PC-3 (cell line): ENCODE data around the gene HSD3B7. TPM values are rescaled to one million over a fixed set of nuclear protein-coding genes. Genes with fewer than 3 reads are reported as not detected.

Experiments
- ATAC-seq: fragments of 200-7000 bp; cut with Tn5 transposase; 2 replicates; pipeline ENCODE4 v1.9.1; 2020; ENCODE audit warnings: mild to moderate bottlenecking, moderate library complexity
- BruUV-seq: library from RNA; stranded (reverse); fragments of 400-500 nt; replicated peaks from 2 replicates; lab custom pipeline; 2021; lab: Mats Ljungman, UMichigan
- CTCF ChIA-PET: fragments of 300-600 bp; sonication (Branson Sonifier 250); formaldehyde crosslinking; loops from one replicate; lab custom pipeline; 2022; ENCODE audit warnings: antibody characterized with exemption; lab: Charles Lee
- POLR2A ChIA-PET: fragments of 300-600 bp; sonication (Branson Sonifier 250); formaldehyde crosslinking; loops from one replicate; lab custom pipeline; 2022; ENCODE audit warnings: antibody characterized with exemption; ENCODE audit not compliant: unreplicated experiment; lab: Charles Lee
- DNase-seq: peaks from one replicate; pipeline ENCODE4 v3.0.0-alpha.2; 2015
- H2AFZ ChIP-seq: fragments of 300-600 bp; sonication (generic); 2 replicates; pipeline ENCODE4 v1.6.0; 2016; ENCODE audit warnings: antibody characterized with exemption, low read length
- H3F3A ChIP-seq: fragments of 300-600 bp; sonication (generic); one replicate; pipeline ENCODE4 v1.6.0; 2017; ENCODE audit warnings: antibody characterized with exemption, low read length, control low read depth, mild to moderate bottlenecking; ENCODE audit not compliant: unreplicated experiment
- H3K27ac ChIP-seq: fragments of 300-600 bp; sonication (generic); 2 replicates; pipeline ENCODE4 v1.5.1; 2016; ENCODE audit warnings: mild to moderate bottlenecking, low read length
- H3K27me3 ChIP-seq: fragments of 300-600 bp; sonication (generic); 2 replicates; pipeline ENCODE4 v1.6.1; 2016; ENCODE audit warnings: low read length, mixed read lengths
- H3K36me3 ChIP-seq: fragments of 300-600 bp; sonication (generic); 2 replicates; pipeline ENCODE4 v1.6.1; 2016; ENCODE audit warnings: low read depth, mixed run types, low read length, mixed read lengths
- H3K4me1 ChIP-seq: fragments of 300-600 bp; sonication (generic); 2 replicates; pipeline ENCODE4 v1.5.1; 2016; ENCODE audit warnings: low read length; ENCODE audit not compliant: insufficient read depth
- H3K4me2 ChIP-seq: fragments of 300-600 bp; sonication (generic); 2 replicates; pipeline ENCODE4 v1.6.0; 2016; ENCODE audit warnings: low read length
- H3K4me3 ChIP-seq: fragments of 300-600 bp; sonication (generic); 2 replicates; pipeline ENCODE4 v1.5.1; 2016; ENCODE audit warnings: mild to moderate bottlenecking, low read length, mixed read lengths
- H3K79me2 ChIP-seq: fragments of 300-600 bp; sonication (generic); 2 replicates; pipeline ENCODE4 v1.6.1; 2017; ENCODE audit warnings: low read length, mixed read lengths
- H3K9ac ChIP-seq: fragments of 300-600 bp; sonication (generic); 2 replicates; pipeline ENCODE4 v1.6.0; 2016; ENCODE audit warnings: mild to moderate bottlenecking, low read length
- H3K9me2 ChIP-seq: fragments of 300-600 bp; sonication (generic); replicated peaks from 2 replicates; pipeline ENCODE4 v1.6.1; 2016; ENCODE audit warnings: mixed run types, low read length, mixed read lengths
- H3K9me3 ChIP-seq: fragments of 300-600 bp; sonication (generic); 2 replicates; pipeline ENCODE4 v1.6.1; 2016; ENCODE audit warnings: low read length, mixed read lengths
- H4K20me1 ChIP-seq: fragments of 300-600 bp; sonication (generic); 2 replicates; pipeline ENCODE4 v1.6.1; 2016; ENCODE audit warnings: low read length, mixed read lengths
- CTCF ChIP-seq: fragments of 300-600 bp; sonication (generic); conservative IDR thresholded peaks from 2 replicates; pipeline ENCODE4 v1.5.1; 2017; ENCODE audit warnings: antibody characterized with exemption, low read depth, mild to moderate bottlenecking, low read length
- EZH2 ChIP-seq: fragments of 300-600 bp; sonication (generic); IDR thresholded peaks from one replicate; pipeline ENCODE4 v1.6.1; 2017; ENCODE audit warnings: antibody characterized with exemption, mild to moderate bottlenecking, low read length; ENCODE audit not compliant: unreplicated experiment
- EZH2phosphoT487 ChIP-seq: fragments of 300-600 bp; sonication (generic); IDR thresholded peaks from 2 replicates; pipeline ENCODE4 v1.6.1; 2018; ENCODE audit warnings: mild to moderate bottlenecking, antibody characterized with exemption, low read length, borderline replicate concordance
- intact Hi-C: fragments of 100-400 bp; cut with micrococcal nuclease; formaldehyde crosslinking; loops from 2 replicates; pipeline ENCODE4 v1.9.0; 2023
- total RNA-seq: library from RNA; depleted of rRNA; stranded (reverse); fragments of >200 nt; gene quantifications from 2 replicates; pipeline ENCODE4 v1.2.3, GENCODE V29; 2014

Gene HSD3B7
- total RNA-seq, 1 experiment from 2014 or later, result 16.3 TPM

- TSS peak; percentile 86 for BruUV-seq
- POLR2A ChIA-PET, result no interaction called here
Measured at GRCh38 chr16:30996324-30996984, 11.4 kb downstream of the HSD3B7 start.

DNA sequence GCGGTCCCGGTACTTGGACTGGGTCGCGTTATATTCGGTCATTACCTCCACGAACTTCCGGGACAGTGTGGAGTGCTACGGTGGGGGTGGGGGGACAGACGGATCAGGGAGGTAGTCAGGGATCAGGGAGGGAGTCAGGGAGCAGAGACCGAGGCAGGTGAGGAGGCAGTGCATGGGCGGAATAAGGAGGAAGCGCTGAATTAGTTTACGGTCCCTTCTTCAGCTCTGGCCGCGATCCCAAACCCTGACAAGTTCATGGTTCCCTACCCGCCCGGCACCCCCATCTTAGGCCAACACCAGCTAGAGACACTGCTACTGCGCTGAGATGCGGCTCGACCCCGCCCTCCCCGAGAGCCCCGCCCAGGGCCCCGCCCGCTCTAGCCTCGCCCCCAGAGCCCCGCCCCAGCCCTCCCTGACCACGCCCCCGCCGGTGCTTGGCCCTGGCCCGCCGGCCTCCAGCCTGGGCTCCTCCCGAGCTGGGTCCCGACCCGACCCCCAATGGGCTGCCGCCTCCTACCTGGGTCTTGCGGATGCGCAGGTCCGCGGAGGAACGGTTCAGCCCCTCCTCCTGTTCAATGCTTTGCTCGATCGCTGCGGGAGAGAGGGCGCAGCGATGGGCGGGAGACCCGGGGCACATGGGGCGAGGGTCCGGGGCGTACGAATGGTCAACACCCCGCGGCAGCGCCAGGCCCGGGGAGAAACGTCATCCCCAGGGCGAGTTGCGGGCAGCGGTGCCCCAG is 12.1 kb downstream of the HSD3B7 start:
- H2AFZ ChIP-seq, result peak overlapping the region; percentile 80
- H3K9me2 ChIP-seq, result no peaks in the 10 kb centered on the region
- no TSS peak for BruUV-seq
- H3K79me2 ChIP-seq, result no peaks in the 10 kb centered on the region
- H3K27ac ChIP-seq, result peak overlapping the region; percentile 86
- H3K4me1 ChIP-seq, result peaks cover 31% of the 10 kb centered on the region
- H3K36me3 ChIP-seq, result no peaks in the 10 kb centered on the region
- peak; percentile 80 for ATAC-seq
- H3K9ac ChIP-seq, result peak overlapping the region; percentile 85
- TF ChIP-seq EZH2phosphoT487 (no peak), EZH2 (no peak), CTCF (no peak)
- H3F3A ChIP-seq, result no peaks in the 10 kb centered on the region
- H3K9me3 ChIP-seq, result no peaks in the 10 kb centered on the region
- H3K4me2 ChIP-seq, result peak overlapping the region; percentile 100
- no peaks in the 10 kb centered on the region for H4K20me1 ChIP-seq
- POLR2A ChIA-PET, result no interaction called here
- intact Hi-C loops, result loop anchor here (5.0 kb wide), 2 partner anchors 35 to 75 kb away; partner anchors contain the start of genes STX4, ZNF646 and ZNF668
- CTCF ChIA-PET, result no interaction called here
- H3K4me3 ChIP-seq, result peak overlapping the region; percentile 83
- peak; percentile 68 for DNase-seq
- H3K27me3 ChIP-seq, result no peaks in the 10 kb centered on the region

More at GRCh38 chr16:30996324-30996984, 11.4 kb downstream of the HSD3B7 start:
- no peaks in the 10 kb centered on the region for H3K9me2 ChIP-seq
- H3K4me2 ChIP-seq, result peak overlapping the region; percentile 100
- peak; percentile 12 for DNase-seq
- peak overlapping the region; percentile 71 for H2AFZ ChIP-seq
- H3K4me1 ChIP-seq, result peaks cover 31% of the 10 kb centered on the region
- intact Hi-C loops, result loop anchor here (5.0 kb wide), 2 partner anchors 36 to 76 kb away; partner anchors contain the start of genes STX4, ZNF646 and ZNF668
- no peaks in the 10 kb centered on the region for H3F3A ChIP-seq
- TF ChIP-seq CTCF (no peak), EZH2 (no peak), EZH2phosphoT487 (no peak)
- peak overlapping the region; percentile 83 for H3K4me3 ChIP-seq
- peak overlapping the region; percentile 74 for H3K27ac ChIP-seq
- peak overlapping the region; percentile 85 for H3K9ac ChIP-seq
- H3K79me2 ChIP-seq, result no peaks in the 10 kb centered on the region
- ATAC-seq, result no peak
- no peaks in the 10 kb centered on the region for H3K27me3 ChIP-seq
- CTCF ChIA-PET, result no interaction called here
- H3K36me3 ChIP-seq, result no peaks in the 10 kb centered on the region
- H3K9me3 ChIP-seq, result no peaks in the 10 kb centered on the region
- H4K20me1 ChIP-seq, result no peaks in the 10 kb centered on the region
